D721Med (cell line): Measurements from ENCODE around the gene SNCG.

Source experiments
- DNase-seq: peaks from one replicate; pipeline ENCODE4 v3.0.0; 2011; ENCODE audit warnings: low spot score; ENCODE audit not compliant: insufficient read length
- FAIRE-seq: peaks from 2 replicates; lab custom pipeline; 2011; peaks lifted over from hg19 to GRCh38; lab: Jason Lieb, UNC
- CTCF ChIP-seq: IDR thresholded peaks from 2 replicates; pipeline ENCODE4 v1.5.1; 2012; ENCODE audit warnings: mild to moderate bottlenecking, control low read depth; ENCODE audit not compliant: insufficient read depth; ENCODE audit errors: missing control alignments

The SNCG gene

DNA sequence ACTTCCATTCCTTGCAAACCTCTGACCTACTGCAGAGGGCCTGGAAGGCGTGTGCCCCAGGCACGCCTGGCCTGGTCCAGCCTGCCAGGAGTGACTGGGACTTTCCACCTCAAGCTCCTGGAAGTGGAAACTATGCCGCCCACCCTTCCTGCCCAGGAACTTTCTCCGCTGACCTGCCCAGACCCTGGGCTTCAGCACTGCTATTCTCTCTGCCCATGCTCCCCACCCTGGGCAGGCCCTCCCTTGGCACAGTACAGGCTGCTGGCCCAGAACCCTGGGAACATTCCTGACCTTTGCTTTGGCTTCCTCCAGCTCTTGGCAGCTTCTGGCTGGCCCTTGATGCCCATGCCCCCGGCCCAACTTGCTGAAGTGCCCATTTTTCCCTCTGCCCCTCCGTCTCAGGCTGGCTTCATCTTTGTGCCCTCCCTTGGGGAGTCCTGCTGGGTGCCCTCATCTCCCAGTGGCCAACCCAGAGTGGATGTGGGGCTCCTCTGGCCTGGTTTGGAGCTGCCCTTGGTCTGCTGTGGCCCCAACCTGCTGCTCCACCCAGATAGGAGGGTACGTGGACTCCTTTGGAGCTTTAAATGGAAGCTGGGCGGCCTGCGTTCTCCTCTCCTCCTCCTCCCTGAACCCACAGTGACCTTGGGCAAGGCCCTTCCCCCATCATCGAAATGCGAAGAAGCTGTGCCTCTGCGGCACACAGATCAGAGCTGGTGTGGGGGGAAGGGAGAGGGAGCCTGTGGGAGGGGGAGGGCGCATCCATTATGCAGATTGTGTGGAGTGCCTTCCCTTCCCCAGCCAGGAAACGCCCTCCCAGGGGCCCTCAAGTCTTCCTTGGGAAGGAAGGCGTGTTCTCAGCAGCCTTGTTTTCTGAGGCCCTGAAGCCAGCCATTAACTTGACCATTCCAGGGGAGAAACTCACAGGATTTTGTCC lies 4.4 kb upstream of the SNCG start:
- no peak for TF ChIP-seq CTCF
- DNase-seq, result no peak
- no peak for FAIRE-seq

- no peak for TF ChIP-seq CTCF
- FAIRE-seq, result no peak
- no peak for DNase-seq
Observed at GRCh38 chr10:86954681-86955500, 3.5 kb upstream of the SNCG start.

DNA sequence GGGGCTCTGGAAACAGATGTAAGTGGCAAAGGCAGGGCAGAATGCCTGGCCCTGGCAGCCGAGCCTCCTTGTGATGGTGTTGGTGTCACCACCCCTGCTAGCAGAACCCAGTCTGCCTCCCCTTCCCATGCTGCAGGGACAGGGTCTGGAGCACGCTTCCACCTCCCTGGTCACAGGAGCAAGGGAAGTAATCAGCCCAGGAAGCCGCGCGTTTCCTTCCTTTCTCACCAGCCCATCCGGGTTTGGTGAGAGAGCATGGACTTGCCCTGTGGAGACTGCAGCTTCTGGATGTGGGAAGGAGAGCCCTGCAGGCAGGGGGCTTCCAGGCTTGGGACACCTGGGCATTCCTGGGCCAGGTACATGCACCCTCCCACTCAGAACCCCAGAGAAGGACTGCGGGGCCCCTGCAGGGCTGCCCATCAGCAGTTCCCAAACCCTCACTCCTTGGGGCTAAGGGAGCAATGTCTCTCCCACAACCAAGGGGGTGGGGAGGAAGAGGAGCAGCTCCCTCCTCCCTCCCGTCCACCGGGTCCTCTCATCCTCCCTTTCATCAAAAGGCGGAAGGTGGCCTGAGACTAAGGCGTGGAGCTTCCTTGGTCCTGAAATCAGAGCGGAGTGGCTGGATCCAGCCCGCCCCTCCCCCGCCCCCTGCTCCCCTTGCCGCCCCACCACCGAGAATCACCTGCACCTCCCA lies 2.8 kb upstream of the SNCG start:
- FAIRE-seq (no peak), DNase-seq (no peak)
- TF ChIP-seq CTCF, result no peak

DNA sequence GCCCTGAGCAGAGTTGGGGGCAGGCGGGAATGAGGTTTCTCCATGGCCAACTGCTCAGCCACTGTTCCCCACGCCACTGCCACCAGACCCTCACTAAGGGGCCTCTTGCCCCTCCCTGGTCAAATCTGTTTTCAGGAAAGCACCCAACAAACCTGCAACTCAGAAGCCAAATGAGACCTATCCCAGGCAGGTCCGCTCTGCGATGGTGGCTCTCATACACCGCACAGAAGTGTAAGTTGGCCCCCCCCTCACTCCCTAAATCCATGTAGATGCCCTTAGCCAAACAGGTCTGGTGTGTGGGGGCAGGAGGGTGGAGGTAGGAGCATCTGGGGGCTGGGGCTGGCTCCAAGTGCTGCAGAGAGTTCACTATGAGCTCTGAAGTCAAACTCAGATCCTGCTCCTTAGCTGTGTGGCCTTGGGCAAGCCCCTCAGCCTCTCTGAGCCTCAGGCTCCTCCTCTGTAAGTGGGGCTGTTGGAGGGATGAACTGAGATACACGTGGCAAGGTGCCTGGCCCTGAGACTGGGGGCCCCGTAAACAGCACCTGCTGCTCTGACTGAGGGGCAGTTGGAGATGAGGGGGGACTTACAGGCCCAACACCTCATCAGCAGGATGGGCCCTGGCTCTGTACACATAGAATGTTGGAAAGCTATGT lies 2.1 kb upstream of the SNCG start:
- FAIRE-seq (no peak), DNase-seq (no peak)
- no peak for TF ChIP-seq CTCF

- TF ChIP-seq CTCF, result no peak
- DNase-seq, result no peak
- FAIRE-seq, result no peak
Observed at GRCh38 chr10:86956848-86957448, 1.5 kb upstream of the SNCG start.

GRCh38 chr10:86957471-86958115 lies 806 bp upstream of the SNCG start, which contains the start of gene MMRN2:
Gene MMRN2, minus strand, starts transcription at chr10:86957615. Its CDS starts 74 bp downstream, at chr10:86957541.
- FAIRE-seq, result no peak
- TF ChIP-seq CTCF, result no peak
- no peak for DNase-seq
